Limb (tissue), 2 donors: ENCODE results near the gene SMIM24.
A peak's percentile ranks its signal among the peaks of the same experiment; 100 is the strongest.
"Not testable (repeated sequence)": the region's sequence is repeated elsewhere in the genome, so short reads cannot be mapped to it uniquely, and the experiment has no call there.

ENCODE experiments used
- DNase-seq, 2 donors: peaks; one replicate each; pipeline ENCODE4 v3.0.0-alpha.2; 2016; ENCODE audit errors: extremely low spot score in 2 of 2

The SMIM24 gene

GRCh38 chr19:3456925-3457527 is 23.3 kb downstream of the SMIM24 start:
- no peak for DNase-seq

- DNase-seq, result no peak
Observed at GRCh38 chr19:3455960-3456601, 24.2 kb downstream of the SMIM24 start.

- no peak for DNase-seq
Observed at GRCh38 chr19:3455393-3455955, 24.9 kb downstream of the SMIM24 start.

- no peak for DNase-seq
Observed at GRCh38 chr19:3454656-3455392, 25.5 kb downstream of the SMIM24 start.

- DNase-seq, result no peak
Observed at GRCh38 chr19:3453840-3454239, 26.5 kb downstream of the SMIM24 start.

GRCh38 chr19:3452942-3453214 is 27.4 kb downstream of the SMIM24 start:
- DNase-seq, result not testable (repeated sequence)

- DNase-seq, result no peak
Observed at GRCh38 chr19:3452171-3452941, 28.0 kb downstream of the SMIM24 start.

- no peak for DNase-seq
Observed at GRCh38 chr19:3451451-3451866, 28.9 kb downstream of the SMIM24 start.

- DNase-seq, result peak in 1 of 2 donors; percentile 34
Observed at GRCh38 chr19:3450796-3451411, 29.4 kb downstream of the SMIM24 start.

GRCh38 chr19:3448616-3449334 is 31.6 kb downstream of the SMIM24 start:
- DNase-seq, result no peak

- not testable (repeated sequence) for DNase-seq
Observed at GRCh38 chr19:3446657-3447056, 33.7 kb downstream of the SMIM24 start.

- DNase-seq, result no peak
Observed at GRCh38 chr19:3444695-3445234, 35.6 kb downstream of the SMIM24 start.

GRCh38 chr19:3443840-3444694 is 36.3 kb downstream of the SMIM24 start:
- peak; percentile 59 to 69 for DNase-seq

- DNase-seq, result no peak
Observed at GRCh38 chr19:3442487-3443071, 37.7 kb downstream of the SMIM24 start.

GRCh38 chr19:3441986-3442329 is 38.4 kb downstream of the SMIM24 start:
- no peak for DNase-seq

- DNase-seq, result no peak
Observed at GRCh38 chr19:3441089-3441985, 39.0 kb downstream of the SMIM24 start.

- DNase-seq, result no peak
Observed at GRCh38 chr19:3440082-3440481, 40.2 kb downstream of the SMIM24 start.
